IMR-90 (cell line): Measurements from ENCODE around the gene ACTC1. TPM values are rescaled to one million over a fixed set of nuclear protein-coding genes. Genes with fewer than 3 reads are reported as not detected.

Experiments used
- ATAC-seq: fragments of 200-7000 bp; cut with Tn5 transposase; 2 replicates; pipeline ENCODE4 v1.9.1; 2020; ENCODE audit warnings: low read depth, mild to moderate bottlenecking, moderate library complexity
- BruUV-seq: library from RNA; stranded (reverse); fragments of 400-500 nt; replicated peaks from 2 replicates; lab custom pipeline; 2021; lab: Mats Ljungman, UMichigan
- CTCF ChIA-PET: fragments of 300-600 bp; formaldehyde crosslinking; extraction: SDS; loops from one replicate; lab custom pipeline; 2021; ENCODE audit warnings: antibody characterized with exemption; lab: Yijun Ruan, JAX
- POLR2A ChIA-PET: fragments of 300-600 bp; sonication (Branson Sonifier 250); formaldehyde crosslinking; loops from one replicate; lab custom pipeline; 2022; ENCODE audit warnings: antibody characterized with exemption; ENCODE audit not compliant: unreplicated experiment; lab: Charles Lee
- DNase-seq: peaks from one replicate; pipeline ENCODE4 v3.0.0; 2013
- H2AFZ ChIP-seq: replicated peaks from 2 replicates; pipeline ENCODE3; 2013; ENCODE audit warnings: low read length, mild to moderate bottlenecking; ENCODE audit not compliant: poor library complexity
- H2AK5ac ChIP-seq: 2 replicates; pipeline ENCODE4 v1.6.1; 2013; ENCODE audit warnings: low read depth, low read length, inconsistent platforms
- H2AK9ac ChIP-seq: replicated peaks from 2 replicates; pipeline ENCODE3; 2013; ENCODE audit warnings: mild to moderate bottlenecking, low read depth, low read length, moderate library complexity; ENCODE audit not compliant: poor library complexity
- H2BK120ac ChIP-seq: 2 replicates; pipeline ENCODE4 v1.6.1; 2013; ENCODE audit warnings: low read depth, low read length, inconsistent platforms
- H2BK15ac ChIP-seq: 3 replicates; pipeline ENCODE4 v1.6.1; 2013; ENCODE audit warnings: low read depth, low read length, inconsistent platforms
- H2BK20ac ChIP-seq: 2 replicates; pipeline ENCODE4 v1.6.1; 2013; ENCODE audit warnings: low read depth, mild to moderate bottlenecking, inconsistent platforms, low read length, moderate library complexity
- H2BK5ac ChIP-seq: 2 replicates; pipeline ENCODE4 v1.6.1; 2013; ENCODE audit warnings: mild to moderate bottlenecking, low read depth, low read length, inconsistent platforms; ENCODE audit not compliant: poor library complexity, severe bottlenecking
- H3K14ac ChIP-seq: replicated peaks from 2 replicates; pipeline ENCODE4 v1.6.1; 2013; ENCODE audit warnings: low read depth, low read length, inconsistent platforms
- H3K18ac ChIP-seq: 2 replicates; pipeline ENCODE4 v1.6.1; 2013; ENCODE audit warnings: low read depth, low read length, control low read depth
- H3K23ac ChIP-seq: 2 replicates; pipeline ENCODE4 v1.6.1; 2013; ENCODE audit warnings: low read depth, low read length, inconsistent platforms
- H3K27ac ChIP-seq: 2 replicates; pipeline ENCODE4 v1.5.1; 2013; ENCODE audit warnings: mild to moderate bottlenecking, control low read depth, low read length; ENCODE audit not compliant: insufficient read depth
- H3K27me3 ChIP-seq: 2 replicates; pipeline ENCODE4 v1.6.1; 2013; ENCODE audit warnings: low read length; ENCODE audit not compliant: control insufficient read depth, insufficient read depth
- H3K36me3 ChIP-seq: 2 replicates; pipeline ENCODE4 v1.6.1; 2013; ENCODE audit warnings: low read length, mixed read lengths; ENCODE audit not compliant: control insufficient read depth, insufficient read depth
- H3K4ac ChIP-seq: 2 replicates; pipeline ENCODE4 v1.6.1; 2013; ENCODE audit warnings: low read depth, low read length, inconsistent platforms
- H3K4me1 ChIP-seq: 2 replicates; pipeline ENCODE4 v1.6.1; 2013; ENCODE audit warnings: low read length, mixed read lengths; ENCODE audit not compliant: control insufficient read depth, insufficient read depth
- H3K4me2 ChIP-seq: 2 replicates; pipeline ENCODE4 v1.6.1; 2013; ENCODE audit warnings: low read depth, mild to moderate bottlenecking, control low read depth, low read length, moderate library complexity
- H3K4me3 ChIP-seq: 2 replicates; pipeline ENCODE4 v1.5.1; 2013; ENCODE audit warnings: low read depth, mild to moderate bottlenecking, control low read depth, low read length, moderate library complexity; ENCODE audit not compliant: insufficient read depth
- H3K56ac ChIP-seq: 2 replicates; pipeline ENCODE4 v1.6.1; 2013; ENCODE audit warnings: low read length, inconsistent platforms; ENCODE audit not compliant: insufficient read depth; ENCODE audit errors: extremely low read depth
- H3K79me1 ChIP-seq, 2 experiments: 2 replicates each; pipeline ENCODE4 v1.6.1; 2013; ENCODE audit warnings: low read length in 2 of 2, inconsistent platforms in 1 of 2, low read depth in 1 of 2
- H3K9ac ChIP-seq: 2 replicates; pipeline ENCODE4 v1.6.1; 2013; ENCODE audit warnings: low read depth, low read length, control low read depth
- H3K9me1 ChIP-seq: 2 replicates; pipeline ENCODE4 v1.6.1; 2013; ENCODE audit warnings: low read length, inconsistent platforms; ENCODE audit not compliant: insufficient read depth
- H3K9me3 ChIP-seq: 2 replicates; pipeline ENCODE4 v1.6.1; 2013; ENCODE audit warnings: low read length; ENCODE audit not compliant: control insufficient read depth, insufficient read depth
- H4K20me1 ChIP-seq: 2 replicates; pipeline ENCODE4 v1.6.1; 2013; ENCODE audit warnings: low read length, inconsistent platforms; ENCODE audit not compliant: insufficient read depth
- H4K5ac ChIP-seq: 2 replicates; pipeline ENCODE4 v1.6.1; 2013; ENCODE audit warnings: mild to moderate bottlenecking, low read depth, low read length, control low read depth
- H4K8ac ChIP-seq, 2 experiments: 2 replicates each; pipeline ENCODE4 v1.6.1; 2013; ENCODE audit warnings: low read depth in 2 of 2, low read length in 2 of 2, control low read depth in 1 of 2, inconsistent platforms in 1 of 2
- H4K91ac ChIP-seq: 2 replicates; pipeline ENCODE4 v1.6.1; 2013; ENCODE audit warnings: low read depth, low read length, inconsistent platforms; ENCODE audit not compliant: insufficient read depth
- BHLHE40 ChIP-seq: fragments of 150-350 bp; IDR thresholded peaks from 2 replicates; pipeline ENCODE4 v1.6.1; 2016; ENCODE audit warnings: mild to moderate bottlenecking, low read depth, low read length
- CEBPB ChIP-seq: IDR thresholded peaks from 2 replicates; pipeline ENCODE4 v1.6.1; 2012; ENCODE audit warnings: low read depth, low read length, improper control_type of control experiment
- CHD1 ChIP-seq: IDR thresholded peaks from 2 replicates; pipeline ENCODE4 v1.6.1; 2012; ENCODE audit warnings: low read depth, low read length, improper control_type of control experiment
- FOS ChIP-seq: fragments of 150-350 bp; IDR thresholded peaks from 2 replicates; pipeline ENCODE4 v1.6.1; 2016; ENCODE audit warnings: low read depth, low read length
- MAFK ChIP-seq: IDR thresholded peaks from 2 replicates; pipeline ENCODE4 v1.6.1; 2012; ENCODE audit warnings: low read depth, low read length, improper control_type of control experiment
- MAZ ChIP-seq: IDR thresholded peaks from 2 replicates; pipeline ENCODE4 v1.6.1; 2012; ENCODE audit warnings: low read depth, mild to moderate bottlenecking, low read length, improper control_type of control experiment, moderate library complexity, borderline replicate concordance
- MXI1 ChIP-seq: IDR thresholded peaks from 2 replicates; pipeline ENCODE4 v1.6.1; 2012; ENCODE audit warnings: low read depth, mild to moderate bottlenecking, low read length, moderate library complexity, borderline replicate concordance
- NFE2L2 ChIP-seq: fragments of 150-350 bp; IDR thresholded peaks from 2 replicates; pipeline ENCODE4 v1.6.1; 2016; ENCODE audit warnings: low read depth, mild to moderate bottlenecking, low read length
- POLR2A ChIP-seq: IDR thresholded peaks from 2 replicates; pipeline ENCODE4 v1.6.1; 2012; ENCODE audit warnings: mild to moderate bottlenecking, low read depth, low read length
- RAD21 ChIP-seq: IDR thresholded peaks from 2 replicates; pipeline ENCODE4 v1.6.1; 2012; ENCODE audit warnings: low read length, improper control_type of control experiment
- RCOR1 ChIP-seq: IDR thresholded peaks from 2 replicates; pipeline ENCODE4 v1.6.1; 2012; ENCODE audit warnings: mild to moderate bottlenecking, low read length, improper control_type of control experiment; ENCODE audit not compliant: insufficient replicate concordance
- RFX5 ChIP-seq: IDR thresholded peaks from 2 replicates; pipeline ENCODE4 v1.8.0; 2012; ENCODE audit warnings: low read depth, mild to moderate bottlenecking, low read length, moderate library complexity
- SMC3 ChIP-seq: fragments of 150-350 bp; IDR thresholded peaks from 2 replicates; pipeline ENCODE4 v1.6.1; 2016; ENCODE audit warnings: low read depth, mild to moderate bottlenecking, antibody characterized with exemption, low read length, moderate library complexity
- WGBS, 2 experiments: methylation state at CpG; one replicate each; pipeline versions ENCODE4 v1.1.5 to v1.1.7; 2013; ENCODE audit warnings: missing lambda C conversion rate in 2 of 2; ENCODE audit not compliant: insufficient read length in 1 of 2; ENCODE audit errors: extremely low coverage in 2 of 2; 5-methylcytosine and 5-hydroxymethylcytosine counted together
- dilution Hi-C: fragments of 300-500 bp; cut with HindIII; formaldehyde crosslinking; loops from one replicate; pipeline ENCODE4 v1.14.3; 2018; ENCODE audit warnings: low sequenced_read_pairs; ENCODE audit not compliant: unreplicated experiment
- in situ Hi-C: fragments of 300-500 bp; cut with MboI; formaldehyde crosslinking; loops from 3 replicates; pipeline ENCODE4 v1.14.3; 2019; ENCODE audit warnings: low sequenced_read_pairs, inconsistent platforms, mixed read lengths
- intact Hi-C: fragments of 100-400 bp; cut with micrococcal nuclease; formaldehyde crosslinking; loops from 2 replicates; pipeline ENCODE4 v1.10.0; 2022
- polyA plus RNA-seq, 3 experiments: library from polyadenylated mRNA; depleted of rRNA; stranded (reverse); fragments of >200 nt; gene quantifications; 2 replicates each; pipeline ENCODE4 v1.2.3, GENCODE V29; 2012; ENCODE audit warnings: low replicate concordance in 1 of 3
- total RNA-seq: library from RNA; depleted of rRNA; stranded (reverse); fragments of >200 nt; gene quantifications from 2 replicates; pipeline ENCODE4 v1.2.3, GENCODE V29; 2012
- TF ChIP-seq, protein P1 (sequence below): fragments of 150-350 bp; IDR thresholded peaks from 2 replicates; pipeline ENCODE4 v1.6.1; 2016; ENCODE audit warnings: low read depth, mild to moderate bottlenecking, low read length, moderate library complexity, borderline replicate concordance
- TF ChIP-seq, protein P2 (sequence below): fragments of 150-350 bp; IDR thresholded peaks from 2 replicates; pipeline ENCODE4 v1.6.1; 2017; ENCODE audit warnings: mild to moderate bottlenecking, antibody characterized with exemption, low read length, low read depth
- TF ChIP-seq, protein P3 (sequence below): conservative IDR thresholded peaks from 2 replicates; pipeline ENCODE4 v1.5.1; 2012; ENCODE audit warnings: mild to moderate bottlenecking, low read depth, low read length, improper control_type of control experiment

Gene ACTC1
- total and polyA plus RNA-seq, 2 of the 4 experiments (the other 2 are of a cell fraction): 1.1 to 2.8 TPM

DNA sequence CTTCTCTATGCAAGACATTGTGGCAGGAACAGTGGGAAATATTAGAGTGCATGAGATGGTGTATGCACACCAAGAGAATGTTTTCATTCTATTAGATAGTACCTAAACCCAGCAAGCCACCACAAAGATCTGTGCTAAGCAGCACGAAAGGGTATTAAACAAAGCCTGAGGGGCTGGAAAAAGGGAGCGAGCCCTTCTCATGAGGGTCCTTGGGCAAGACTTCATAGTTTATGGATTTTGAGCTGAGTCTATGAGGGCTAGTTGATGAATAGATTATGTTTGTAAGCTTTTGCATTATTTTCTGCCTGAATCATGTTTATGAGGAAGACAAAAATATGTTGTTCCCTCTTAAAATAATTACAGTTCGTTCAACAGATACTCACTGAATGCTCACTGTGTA, 9.4 kb upstream of the ACTC1 start:
- Histone ChIP-seq H2AFZ (no peak overlapping the region), H2BK5ac (no peak overlapping the region), H3K9me1 (peaks cover 3% of the 10 kb centered on the region), H3K14ac (no peak overlapping the region), H2BK15ac (no peak overlapping the region), H3K56ac (no peak overlapping the region), H3K9me3 (no peaks in the 10 kb centered on the region), H2AK9ac (no peak overlapping the region), H2BK120ac (no peak overlapping the region), H4K91ac (no peak overlapping the region), H3K4ac (no peak overlapping the region), H4K8ac (no peak overlapping the region), H3K4me1 (peaks cover 5% of the 10 kb centered on the region), H3K4me3 (no peak overlapping the region), H3K9ac (no peak overlapping the region), H3K23ac (no peak overlapping the region), H3K18ac (no peak overlapping the region; the same call in 1 of the 2 replicates), H4K20me1 (no peaks in the 10 kb centered on the region), H4K5ac (no peak overlapping the region), H2BK20ac (no peak overlapping the region; the same call in 1 of the 2 replicates), H2AK5ac (no peak overlapping the region), H3K79me1 (no peaks in the 10 kb centered on the region), H3K27ac (no peak overlapping the region), H3K4me2 (no peak overlapping the region), H3K36me3 (no peaks in the 10 kb centered on the region), H3K27me3 (no peaks in the 10 kb centered on the region)
- no peak for ATAC-seq
- POLR2A ChIA-PET: no interaction called here
- intact Hi-C loops (no loop called here), dilution Hi-C loops (no loop called here), in situ Hi-C loops (no loop called here)
- no CpG with 5 or more reads among the region's 3 CpGs for WGBS, 2 experiments
- TF ChIP-seq SMC3 (no peak), RCOR1 (no peak), CEBPB (no peak), RFX5 (no peak), RAD21 (no peak), NFE2L2 (no peak), MAZ (no peak), MAFK (no peak), POLR2A (no peak), FOS (no peak), BHLHE40 (no peak), MXI1 (no peak), CHD1 (no peak)
- TF ChIP-seq, protein P1, sequence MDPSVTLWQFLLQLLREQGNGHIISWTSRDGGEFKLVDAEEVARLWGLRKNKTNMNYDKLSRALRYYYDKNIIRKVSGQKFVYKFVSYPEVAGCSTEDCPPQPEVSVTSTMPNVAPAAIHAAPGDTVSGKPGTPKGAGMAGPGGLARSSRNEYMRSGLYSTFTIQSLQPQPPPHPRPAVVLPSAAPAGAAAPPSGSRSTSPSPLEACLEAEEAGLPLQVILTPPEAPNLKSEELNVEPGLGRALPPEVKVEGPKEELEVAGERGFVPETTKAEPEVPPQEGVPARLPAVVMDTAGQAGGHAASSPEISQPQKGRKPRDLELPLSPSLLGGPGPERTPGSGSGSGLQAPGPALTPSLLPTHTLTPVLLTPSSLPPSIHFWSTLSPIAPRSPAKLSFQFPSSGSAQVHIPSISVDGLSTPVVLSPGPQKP: no peak
- TF ChIP-seq, protein P2, sequence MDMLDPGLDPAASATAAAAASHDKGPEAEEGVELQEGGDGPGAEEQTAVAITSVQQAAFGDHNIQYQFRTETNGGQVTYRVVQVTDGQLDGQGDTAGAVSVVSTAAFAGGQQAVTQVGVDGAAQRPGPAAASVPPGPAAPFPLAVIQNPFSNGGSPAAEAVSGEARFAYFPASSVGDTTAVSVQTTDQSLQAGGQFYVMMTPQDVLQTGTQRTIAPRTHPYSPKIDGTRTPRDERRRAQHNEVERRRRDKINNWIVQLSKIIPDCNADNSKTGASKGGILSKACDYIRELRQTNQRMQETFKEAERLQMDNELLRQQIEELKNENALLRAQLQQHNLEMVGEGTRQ: no peak
- TF ChIP-seq, protein P3, sequence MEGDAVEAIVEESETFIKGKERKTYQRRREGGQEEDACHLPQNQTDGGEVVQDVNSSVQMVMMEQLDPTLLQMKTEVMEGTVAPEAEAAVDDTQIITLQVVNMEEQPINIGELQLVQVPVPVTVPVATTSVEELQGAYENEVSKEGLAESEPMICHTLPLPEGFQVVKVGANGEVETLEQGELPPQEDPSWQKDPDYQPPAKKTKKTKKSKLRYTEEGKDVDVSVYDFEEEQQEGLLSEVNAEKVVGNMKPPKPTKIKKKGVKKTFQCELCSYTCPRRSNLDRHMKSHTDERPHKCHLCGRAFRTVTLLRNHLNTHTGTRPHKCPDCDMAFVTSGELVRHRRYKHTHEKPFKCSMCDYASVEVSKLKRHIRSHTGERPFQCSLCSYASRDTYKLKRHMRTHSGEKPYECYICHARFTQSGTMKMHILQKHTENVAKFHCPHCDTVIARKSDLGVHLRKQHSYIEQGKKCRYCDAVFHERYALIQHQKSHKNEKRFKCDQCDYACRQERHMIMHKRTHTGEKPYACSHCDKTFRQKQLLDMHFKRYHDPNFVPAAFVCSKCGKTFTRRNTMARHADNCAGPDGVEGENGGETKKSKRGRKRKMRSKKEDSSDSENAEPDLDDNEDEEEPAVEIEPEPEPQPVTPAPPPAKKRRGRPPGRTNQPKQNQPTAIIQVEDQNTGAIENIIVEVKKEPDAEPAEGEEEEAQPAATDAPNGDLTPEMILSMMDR: no peak
- CTCF ChIA-PET: no interaction called here
- no TSS peak for BruUV-seq
- no peak for DNase-seq
